Stimulated activated CD4-positive, alpha-beta T cell treated with anti-CD3 and anti-CD28 coated beads, Interleukin-4, amount 100 ng/mL, for 24 hours (primary cell): ENCODE data around the gene LILRA2.
"Not testable (repeated sequence)": the region's sequence is repeated elsewhere in the genome, so short reads cannot be mapped to it uniquely, and the experiment has no call there.

ENCODE experiments used
- DNase-seq: peaks from one replicate; pipeline ENCODE4 v3.0.0-alpha.2; 2020

LILRA2 gene

DNA sequence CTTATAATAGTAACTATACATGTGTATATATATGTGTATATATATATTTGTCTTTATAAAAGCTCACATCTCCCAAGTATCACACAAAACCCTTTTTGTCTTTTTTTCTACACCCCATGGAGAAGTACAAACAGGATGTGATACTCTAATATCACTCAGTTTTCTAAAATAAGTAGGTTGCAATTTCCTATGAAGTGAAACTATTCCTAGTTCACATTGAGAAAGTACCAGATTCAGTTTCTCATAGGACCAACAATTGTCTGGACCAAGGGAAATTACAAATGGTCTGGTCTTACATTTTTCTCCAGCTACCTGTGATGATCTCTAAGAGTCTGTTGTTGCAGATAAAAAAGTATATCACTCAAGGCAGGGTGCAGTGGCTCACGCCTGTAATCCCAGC, 38.8 kb downstream of the LILRA2 start:
- DNase-seq = no peak

DNA sequence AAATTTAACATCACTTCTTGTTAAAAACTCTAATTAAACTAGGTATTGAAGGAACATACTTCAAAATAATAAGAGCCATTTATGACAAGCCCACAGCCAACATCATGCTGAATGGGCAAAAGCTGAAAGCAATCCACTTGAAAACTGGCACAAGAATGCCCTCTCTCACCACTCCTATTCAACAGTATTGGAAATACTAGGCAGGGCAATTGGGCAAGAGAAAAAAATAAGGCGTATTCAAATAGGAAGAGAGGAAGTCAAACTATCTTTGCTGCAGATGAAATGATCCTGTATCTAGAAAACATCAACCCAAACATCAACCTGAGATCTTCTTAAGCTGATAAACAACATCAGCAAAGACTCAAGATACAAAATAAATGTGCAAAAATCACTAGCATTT, 41.1 kb downstream of the LILRA2 start:
- DNase-seq = no peak

DNA sequence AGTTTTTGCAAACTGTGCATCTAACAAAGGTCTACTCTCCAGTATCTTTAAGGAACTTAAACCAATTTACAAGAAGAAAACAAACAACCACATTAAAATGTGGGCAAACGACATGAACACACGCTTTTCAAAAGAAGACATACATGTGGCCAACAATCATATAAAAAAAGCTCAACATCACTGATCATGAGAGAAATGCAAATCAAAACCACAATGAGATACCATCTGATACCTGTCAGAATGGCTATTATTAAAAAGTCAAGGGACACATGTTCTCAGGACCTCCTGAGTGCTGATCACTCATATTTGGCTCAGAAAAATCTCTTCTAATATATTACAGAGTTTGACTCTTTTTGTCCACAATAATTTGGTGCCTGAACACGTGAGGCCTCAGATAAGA, 42.5 kb downstream of the LILRA2 start:
- DNase-seq = no peak

DNA sequence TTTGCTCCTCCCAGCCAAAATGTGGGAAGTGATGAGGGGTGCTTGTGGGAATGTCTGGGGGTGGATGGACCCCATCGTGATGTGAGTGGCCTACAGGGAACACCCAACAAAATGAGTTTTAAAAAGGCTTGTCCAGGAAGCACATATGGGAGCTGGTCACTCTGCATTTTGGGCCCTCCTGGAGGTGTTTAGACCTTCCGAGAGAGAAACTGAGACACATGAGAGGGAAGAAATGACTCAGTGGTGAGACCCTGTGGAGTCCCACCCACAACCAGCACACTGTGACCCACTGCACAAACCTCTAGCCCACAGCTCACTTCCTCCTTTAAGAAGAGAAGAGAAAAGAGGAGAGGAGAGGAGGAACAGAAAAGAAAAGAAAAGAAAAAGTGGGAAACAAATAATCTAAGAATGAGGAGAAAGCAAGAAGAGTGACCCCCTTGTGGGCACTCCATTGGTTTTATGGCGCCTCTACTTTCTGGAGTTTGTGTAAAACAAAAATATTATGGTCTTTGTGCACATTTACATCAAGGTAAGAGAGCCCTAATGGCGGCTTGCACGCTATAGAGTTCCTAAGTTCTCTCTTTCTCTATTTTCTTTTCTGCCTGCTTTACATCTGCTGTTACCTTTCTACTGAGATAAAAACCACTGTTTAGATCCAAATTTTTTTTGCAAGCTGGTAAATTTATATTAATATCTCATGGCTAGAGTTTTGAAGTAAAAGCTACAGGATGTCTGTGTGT, 43.4 kb downstream of the LILRA2 start:
- DNase-seq = no peak

DNA sequence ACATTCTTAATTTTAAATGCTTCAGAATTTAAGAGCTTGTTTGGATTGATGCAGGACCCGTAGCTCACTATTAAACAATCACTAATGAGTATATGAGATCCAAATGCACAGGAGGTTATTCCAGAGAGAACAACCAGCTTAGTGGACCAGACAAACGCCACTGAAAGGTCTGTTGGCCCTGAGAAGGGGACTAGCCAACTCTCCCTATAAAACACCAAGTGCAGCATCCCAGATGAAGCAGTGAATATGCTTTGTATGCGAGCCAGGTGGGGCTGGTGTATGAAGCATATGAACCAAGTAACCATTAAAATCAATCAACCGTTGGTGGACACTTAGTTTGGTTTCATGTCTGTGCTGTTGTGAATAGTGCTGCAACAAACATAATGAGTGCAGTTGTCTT, 46.9 kb downstream of the LILRA2 start:
- no peak for DNase-seq

DNA sequence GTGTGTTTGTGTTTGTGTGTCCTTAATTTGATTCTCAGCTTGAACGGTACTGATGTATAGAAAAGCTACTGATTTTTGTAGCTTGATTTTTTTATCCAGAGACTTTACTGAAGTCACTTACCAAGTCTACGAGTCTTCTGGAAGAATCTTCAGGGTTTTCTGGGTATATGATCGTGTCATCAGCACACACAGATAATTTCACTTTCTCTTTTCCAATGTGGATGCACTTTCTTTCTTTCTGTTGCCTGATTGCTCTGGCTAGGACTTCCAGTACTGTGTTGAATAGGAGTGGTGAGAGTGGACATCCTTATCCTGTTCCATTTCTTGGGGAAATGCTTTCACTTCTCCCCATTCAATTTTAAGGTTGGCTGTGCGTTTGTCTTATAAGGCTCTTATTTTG, 48.8 kb downstream of the LILRA2 start:
- no peak for DNase-seq

DNA sequence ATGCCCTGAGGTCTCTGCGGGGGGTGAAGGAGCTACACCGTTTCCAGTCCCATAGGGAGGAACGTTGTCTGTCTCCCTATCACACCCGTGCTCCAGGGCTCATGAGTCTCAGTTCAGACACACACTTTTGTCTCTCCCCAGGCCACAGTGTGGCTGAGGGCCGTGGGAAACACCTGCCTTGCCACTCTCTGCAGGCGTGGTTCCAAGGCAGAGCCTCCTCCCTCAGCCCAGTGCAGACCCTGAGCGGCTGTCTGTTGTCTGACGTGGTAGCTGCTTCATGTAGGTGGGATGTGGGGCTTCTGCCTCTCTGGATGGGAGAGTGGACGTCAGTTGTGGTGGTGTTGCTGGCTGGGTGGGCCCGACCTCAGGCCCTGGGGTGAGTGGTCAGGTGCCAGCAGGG, 50.6 kb downstream of the LILRA2 start:
- not testable (repeated sequence) for DNase-seq

DNA sequence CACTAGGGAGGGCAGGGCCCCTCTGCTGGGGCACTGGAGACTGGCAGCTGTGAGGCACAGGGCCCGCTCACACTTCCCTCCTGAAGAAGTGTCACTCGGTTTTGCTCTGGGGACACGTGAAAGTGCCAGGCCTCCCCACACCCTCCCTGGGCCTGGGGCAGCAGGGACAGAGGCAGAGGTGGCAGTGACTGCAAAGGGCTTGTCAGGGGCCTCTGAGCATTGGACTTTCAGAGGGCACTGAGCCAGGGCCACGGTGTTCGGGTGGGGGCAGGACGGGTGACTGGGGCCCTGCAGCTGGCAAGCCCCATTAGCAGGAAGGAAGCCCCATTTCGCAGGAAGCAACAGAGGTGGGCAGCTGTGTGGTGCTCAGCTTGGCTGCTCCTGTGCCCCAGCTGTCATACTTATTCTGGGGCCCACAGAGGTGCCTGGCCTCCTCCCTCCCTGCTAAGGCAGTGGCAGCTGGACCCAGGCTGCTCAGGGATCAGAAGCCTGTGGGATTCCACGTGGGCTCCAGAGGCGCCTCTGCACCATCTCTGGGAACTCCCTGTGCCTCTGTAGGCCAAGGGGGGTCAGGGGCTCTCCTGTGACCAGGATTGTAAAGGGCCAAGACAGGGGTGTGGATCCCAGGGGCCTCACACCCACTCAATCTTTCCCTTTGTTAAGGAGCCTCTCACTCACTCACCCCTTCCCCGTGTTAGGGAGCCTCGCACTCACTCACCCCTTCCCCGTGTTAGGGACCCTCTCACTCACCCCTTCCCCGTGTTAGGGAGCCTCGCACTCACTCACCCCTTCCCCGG, 51.5 kb downstream of the LILRA2 start:
- not testable (repeated sequence) for DNase-seq

DNA sequence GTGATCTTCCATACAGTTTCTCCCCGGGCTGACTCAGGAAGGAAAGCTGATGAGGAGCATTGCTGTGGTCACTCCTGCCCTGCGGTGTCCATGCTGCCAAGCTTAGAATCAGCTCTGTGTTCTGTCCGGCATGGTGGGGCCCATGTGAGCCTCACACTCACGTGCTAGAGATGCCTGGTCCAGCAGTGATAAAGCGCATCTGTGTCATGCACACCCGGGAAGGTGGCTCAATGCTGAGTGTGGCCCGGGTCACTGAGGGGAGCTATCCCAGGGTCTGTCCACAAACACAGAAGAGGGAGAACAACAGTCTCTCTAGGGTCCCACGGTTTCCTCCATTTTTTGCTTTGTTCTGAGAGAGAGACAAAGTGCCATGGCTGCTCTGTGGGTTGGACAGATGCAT, 53.2 kb downstream of the LILRA2 start:
- DNase-seq = no peak

DNA sequence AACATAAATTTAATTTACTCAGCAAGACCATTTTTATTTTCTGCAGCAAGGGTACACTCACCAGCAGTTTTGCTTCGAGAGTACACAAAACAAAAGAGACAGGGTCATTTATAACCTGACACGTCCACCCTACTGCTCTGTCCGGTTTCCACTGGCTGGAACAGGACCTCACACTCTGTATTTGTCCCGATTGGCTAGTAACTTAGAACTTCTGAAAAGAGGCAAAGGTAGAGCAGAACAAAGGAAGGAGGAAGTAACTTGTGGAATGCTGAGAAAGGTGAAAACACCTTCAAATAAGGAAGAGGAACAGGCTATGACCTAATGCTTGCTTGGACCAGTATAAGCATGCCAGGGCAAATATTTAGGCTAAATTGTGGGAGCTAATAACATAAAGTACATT, 54.3 kb downstream of the LILRA2 start:
- DNase-seq = not testable (repeated sequence)

DNA sequence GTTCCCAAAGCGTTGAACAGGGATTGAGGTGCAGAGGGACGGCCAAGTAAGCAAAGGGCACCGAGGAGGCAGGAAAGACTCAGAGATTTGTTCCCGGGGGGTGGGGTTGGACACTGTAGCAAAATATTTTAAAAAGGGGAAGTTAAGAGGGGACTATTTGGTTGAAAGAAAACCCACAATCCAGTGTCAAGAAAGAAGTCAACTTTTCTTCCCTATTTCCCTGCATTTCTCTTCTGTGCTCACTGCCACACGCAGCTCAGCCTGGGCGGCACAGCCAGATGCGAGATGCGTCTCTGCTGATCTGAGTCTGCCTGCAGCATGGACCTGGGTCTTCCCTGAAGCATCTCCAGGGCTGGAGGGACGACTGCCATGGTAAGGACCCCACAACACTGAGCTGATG, 56.7 kb downstream of the LILRA2 start, which contains the start of gene LILRB1:
Gene LILRB1 (plus strand): TSS at position 223 of the 400 bp plus-strand sequence. CDS start 590 bp downstream, outside the sequence.
- DNase-seq = not testable (repeated sequence)

DNA sequence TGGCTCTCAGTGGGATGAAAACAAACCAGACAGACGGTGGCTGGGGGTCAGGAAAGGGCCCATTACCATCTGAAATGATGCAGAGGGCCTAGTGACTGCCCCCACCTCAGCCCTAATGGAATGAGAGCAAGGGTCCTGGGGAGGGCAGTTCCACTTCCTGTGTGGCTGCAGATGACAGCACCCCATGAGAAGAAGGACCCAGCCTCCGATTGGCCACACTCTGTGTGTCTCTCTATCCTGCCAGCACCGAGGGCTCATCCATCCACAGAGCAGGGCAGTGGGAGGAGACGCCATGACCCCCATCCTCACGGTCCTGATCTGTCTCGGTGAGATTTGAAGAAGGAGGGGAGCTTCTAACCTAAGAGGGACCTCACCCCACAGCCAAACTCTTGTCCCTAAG, 57.2 kb downstream of the LILRA2 start:
- DNase-seq = no peak

DNA sequence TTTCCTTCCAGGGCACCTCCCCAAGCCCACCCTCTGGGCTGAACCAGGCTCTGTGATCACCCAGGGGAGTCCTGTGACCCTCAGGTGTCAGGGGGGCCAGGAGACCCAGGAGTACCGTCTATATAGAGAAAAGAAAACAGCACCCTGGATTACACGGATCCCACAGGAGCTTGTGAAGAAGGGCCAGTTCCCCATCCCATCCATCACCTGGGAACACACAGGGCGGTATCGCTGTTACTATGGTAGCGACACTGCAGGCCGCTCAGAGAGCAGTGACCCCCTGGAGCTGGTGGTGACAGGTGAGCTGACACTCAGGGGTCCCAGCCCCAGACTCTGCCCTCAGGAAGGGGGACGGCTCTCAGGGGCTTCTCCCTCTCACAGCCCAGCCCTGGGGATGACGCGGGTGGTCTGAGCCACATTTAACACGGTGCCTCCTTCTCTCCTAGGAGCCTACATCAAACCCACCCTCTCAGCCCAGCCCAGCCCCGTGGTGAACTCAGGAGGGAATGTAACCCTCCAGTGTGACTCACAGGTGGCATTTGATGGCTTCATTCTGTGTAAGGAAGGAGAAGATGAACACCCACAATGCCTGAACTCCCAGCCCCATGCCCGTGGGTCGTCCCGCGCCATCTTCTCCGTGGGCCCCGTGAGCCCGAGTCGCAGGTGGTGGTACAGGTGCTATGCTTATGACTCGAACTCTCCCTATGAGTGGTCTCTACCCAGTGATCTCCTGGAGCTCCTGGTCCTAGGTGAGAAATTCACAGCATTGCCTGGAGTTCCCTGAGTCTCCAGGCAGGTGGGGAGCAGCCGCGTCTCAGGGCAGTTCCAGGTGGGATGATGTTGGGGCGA, 58.1 kb downstream of the LILRA2 start:
- not testable (repeated sequence) for DNase-seq

DNA sequence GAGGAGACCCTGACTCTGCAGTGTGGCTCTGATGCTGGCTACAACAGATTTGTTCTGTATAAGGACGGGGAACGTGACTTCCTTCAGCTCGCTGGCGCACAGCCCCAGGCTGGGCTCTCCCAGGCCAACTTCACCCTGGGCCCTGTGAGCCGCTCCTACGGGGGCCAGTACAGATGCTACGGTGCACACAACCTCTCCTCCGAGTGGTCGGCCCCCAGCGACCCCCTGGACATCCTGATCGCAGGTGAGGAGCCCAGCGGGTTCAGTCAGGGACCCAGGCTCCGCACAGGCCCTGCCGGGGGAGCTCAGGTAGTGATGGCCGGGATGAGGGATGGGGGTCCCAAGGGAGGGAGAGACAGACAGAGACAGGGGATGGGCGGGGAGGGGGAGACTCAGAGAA, 58.9 kb downstream of the LILRA2 start:
- DNase-seq = not testable (repeated sequence)

DNA sequence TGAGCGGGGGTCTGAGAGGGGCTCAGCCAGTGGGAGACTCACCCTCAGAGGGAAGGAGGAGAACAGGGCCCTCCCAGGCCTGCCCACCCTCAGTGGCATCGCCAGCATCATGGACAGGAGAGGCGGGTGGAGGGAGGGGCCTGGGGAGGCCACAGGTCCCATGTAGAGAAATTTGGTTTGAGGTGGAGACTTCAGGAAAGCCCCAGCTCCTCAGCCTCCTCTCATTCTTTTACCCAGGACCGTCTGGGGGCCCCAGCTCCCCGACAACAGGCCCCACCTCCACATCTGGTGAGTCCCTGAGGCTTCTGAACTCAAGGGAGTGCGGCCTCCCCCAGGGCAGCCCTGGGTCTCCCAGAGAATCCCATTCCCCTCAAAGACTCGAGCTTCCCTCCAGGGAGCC, 59.8 kb downstream of the LILRA2 start:
- DNase-seq = no peak

DNA sequence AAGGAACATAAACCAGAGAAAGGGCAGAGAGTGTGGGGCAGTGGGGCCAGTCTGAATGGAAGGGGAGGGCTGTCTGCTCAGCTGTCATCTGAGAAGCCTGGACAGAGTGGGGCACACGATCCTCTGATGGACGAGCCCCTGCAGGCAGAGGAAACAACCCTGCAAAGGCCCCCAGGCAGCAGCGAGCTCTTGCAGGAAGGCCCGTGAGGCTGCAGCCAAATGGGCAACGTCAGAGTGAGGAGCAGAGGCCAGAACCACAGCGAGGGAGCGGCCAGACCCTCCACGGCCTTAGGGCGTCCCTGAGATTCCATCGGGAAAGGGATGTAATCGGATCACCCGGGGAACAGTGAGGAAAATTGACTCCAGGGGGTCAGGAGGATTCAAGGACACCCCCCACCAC, 62.5 kb downstream of the LILRA2 start:
- not testable (repeated sequence) for DNase-seq

DNA sequence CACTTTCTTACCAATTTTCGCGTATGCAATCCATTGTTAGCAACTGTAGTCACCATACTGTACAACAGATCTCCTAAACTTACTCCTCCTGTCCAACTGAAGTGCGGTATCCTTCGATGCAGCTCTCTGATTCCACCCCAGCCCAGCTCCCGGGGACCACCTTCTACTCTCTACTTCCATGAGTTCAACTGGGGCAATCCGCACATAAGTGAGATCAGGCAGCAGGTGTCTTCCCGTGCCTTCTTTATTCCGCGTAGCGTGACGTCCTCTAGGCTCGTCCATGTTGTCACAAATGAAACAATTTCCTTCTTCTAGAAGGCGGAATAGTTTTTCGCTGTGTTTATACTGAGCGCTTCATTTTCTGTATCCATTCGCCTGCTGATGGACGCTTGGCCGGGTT, 65.1 kb downstream of the LILRA2 start:
- DNase-seq = no peak
